GM12801 (cell line): ENCODE measurements around the gene WWC1.

Experiments used
- CTCF ChIP-seq: IDR thresholded peaks from one replicate; pipeline ENCODE4 v1.5.1; 2011; ENCODE audit warnings: control low read depth; ENCODE audit not compliant: insufficient read length; ENCODE audit errors: extremely low read depth

The WWC1 gene

GRCh38 chr5:168288349-168289245 is 2.8 kb upstream of the WWC1 start:
- no peak for TF ChIP-seq CTCF

GRCh38 chr5:168290902-168291341 is 523 bp upstream of the WWC1 start:
- TF ChIP-seq CTCF, result no peak

- no peak for TF ChIP-seq CTCF
These were observed 730 bp downstream of the WWC1 start for GRCh38 chr5:168291964-168292785.

- no peak for TF ChIP-seq CTCF
These were observed 1.6 kb downstream of the WWC1 start for GRCh38 chr5:168292786-168293696.

GRCh38 chr5:168295574-168296201 is 4.2 kb downstream of the WWC1 start:
- TF ChIP-seq CTCF, result no peak

GRCh38 chr5:168296682-168297081 is 5.2 kb downstream of the WWC1 start:
- TF ChIP-seq CTCF, result no peak
